A673 (cell line): ENCODE results near the gene KLF17. TPM values are rescaled to one million over a fixed set of nuclear protein-coding genes. Genes with fewer than 3 reads are reported as not detected.

Source experiments
- BruUV-seq: library from RNA; stranded (reverse); fragments of 400-500 nt; replicated peaks from 2 replicates; lab custom pipeline; 2021; lab: Mats Ljungman, UMichigan
- CTCF ChIA-PET: fragments of 300-600 bp; sonication (Branson Sonifier 250); formaldehyde crosslinking; loops from one replicate; lab custom pipeline; 2022; ENCODE audit warnings: antibody characterized with exemption; lab: Charles Lee
- POLR2A ChIA-PET: fragments of 300-600 bp; sonication (Branson Sonifier 250); formaldehyde crosslinking; loops from one replicate; lab custom pipeline; 2022; ENCODE audit warnings: antibody characterized with exemption; ENCODE audit not compliant: low non-redundant PET; lab: Charles Lee
- DNase-seq: peaks from one replicate; pipeline ENCODE4 v3.0.0-alpha.2; 2015; ENCODE audit warnings: low spot score
- H3K27ac ChIP-seq: fragments of 200-600 bp; sonication (generic); 2 replicates; pipeline ENCODE4 v1.5.1; 2016; ENCODE audit warnings: mixed run types, low read depth, mild to moderate bottlenecking, mixed read lengths, antibody characterized with exemption, low read length; ENCODE audit not compliant: poor library complexity, severe bottlenecking
- H3K27me3 ChIP-seq: fragments of 200-600 bp; sonication (generic); replicated peaks from 2 replicates; pipeline ENCODE4 v1.6.1; 2017; ENCODE audit warnings: mixed run types, low read depth, mild to moderate bottlenecking, mixed read lengths, antibody characterized with exemption, low read length; ENCODE audit not compliant: insufficient read depth, poor library complexity
- H3K36me3 ChIP-seq: fragments of 200-600 bp; sonication (generic); 2 replicates; pipeline ENCODE4 v1.6.1; 2016; ENCODE audit warnings: mixed run types, mild to moderate bottlenecking, mixed read lengths, antibody characterized with exemption, low read length; ENCODE audit not compliant: insufficient read depth, poor library complexity, severe bottlenecking
- H3K4me1 ChIP-seq: fragments of 200-600 bp; sonication (generic); 2 replicates; pipeline ENCODE4 v1.6.1; 2017; ENCODE audit warnings: mixed run types, mild to moderate bottlenecking, mixed read lengths, antibody characterized with exemption, low read length; ENCODE audit not compliant: insufficient read depth, poor library complexity, severe bottlenecking
- H3K4me3 ChIP-seq: fragments of 200-600 bp; sonication (generic); 2 replicates; pipeline ENCODE4 v1.5.1; 2016; ENCODE audit warnings: low read depth, mixed run types, mild to moderate bottlenecking, mixed read lengths, low read length; ENCODE audit not compliant: poor library complexity, severe bottlenecking
- H3K9me3 ChIP-seq: fragments of 200-600 bp; sonication (generic); 2 replicates; pipeline ENCODE4 v1.6.1; 2016; ENCODE audit warnings: mixed run types, low read depth, mild to moderate bottlenecking, mixed read lengths, antibody characterized with exemption, low read length; ENCODE audit not compliant: poor library complexity, severe bottlenecking
- EZH2 ChIP-seq: fragments of 200-600 bp; sonication (generic); IDR thresholded peaks from 2 replicates; pipeline ENCODE4 v1.6.1; 2017; ENCODE audit warnings: borderline replicate concordance, low read depth, mild to moderate bottlenecking, mixed read lengths, antibody characterized with exemption, low read length; ENCODE audit not compliant: poor library complexity, severe bottlenecking
- intact Hi-C: fragments of 100-400 bp; cut with micrococcal nuclease; formaldehyde crosslinking; loops from one replicate; pipeline ENCODE4 v1.10.0; 2022; ENCODE audit not compliant: unreplicated experiment
- total RNA-seq: library from RNA; stranded (reverse); gene quantifications from 2 replicates; pipeline ENCODE4 v1.2.3, GENCODE V29; 2021
- TF ChIP-seq, protein P1 (sequence below): fragments of 300-800, 200-600 bp; sonication (generic); conservative IDR thresholded peaks from 2 replicates; pipeline ENCODE4 v1.5.1; 2017; ENCODE audit warnings: low read depth, mild to moderate bottlenecking, antibody characterized with exemption, low read length, moderate library complexity, mixed read lengths

The KLF17 gene
- total RNA-seq, 1 experiment from 2014 or later: not detected

DNA sequence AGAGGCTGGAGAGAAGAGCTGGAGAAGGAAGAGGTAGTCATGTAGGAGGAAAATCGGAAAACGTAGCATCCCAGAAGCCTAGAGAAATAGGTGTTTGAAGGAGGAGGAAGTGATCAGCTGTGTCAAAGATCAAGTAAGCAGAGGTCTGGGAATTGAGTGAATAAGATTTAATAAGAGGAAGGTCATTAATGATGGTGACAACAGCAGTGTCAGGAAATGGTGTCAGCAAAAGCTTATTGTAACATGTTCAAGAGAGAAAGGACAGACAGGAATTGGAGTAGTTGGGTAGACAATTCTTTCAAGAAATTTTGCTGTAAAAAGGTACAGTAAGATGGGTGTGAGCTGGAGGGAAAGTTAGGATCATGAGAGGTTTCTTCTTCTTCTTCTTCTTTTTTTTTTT is 45.8 kb upstream of the KLF17 start:
- Histone ChIP-seq H3K9me3 (no peaks in the 10 kb centered on the region), H3K27ac (no peak overlapping the region), H3K36me3 (no peaks in the 10 kb centered on the region), H3K4me3 (no peak overlapping the region), H3K27me3 (no peaks in the 10 kb centered on the region), H3K4me1 (peaks cover 11% of the 10 kb centered on the region)
- ChIA-PET POLR2A (no interaction called here), CTCF (no interaction called here)
- no peak for DNase-seq
- TF ChIP-seq, protein P1, sequence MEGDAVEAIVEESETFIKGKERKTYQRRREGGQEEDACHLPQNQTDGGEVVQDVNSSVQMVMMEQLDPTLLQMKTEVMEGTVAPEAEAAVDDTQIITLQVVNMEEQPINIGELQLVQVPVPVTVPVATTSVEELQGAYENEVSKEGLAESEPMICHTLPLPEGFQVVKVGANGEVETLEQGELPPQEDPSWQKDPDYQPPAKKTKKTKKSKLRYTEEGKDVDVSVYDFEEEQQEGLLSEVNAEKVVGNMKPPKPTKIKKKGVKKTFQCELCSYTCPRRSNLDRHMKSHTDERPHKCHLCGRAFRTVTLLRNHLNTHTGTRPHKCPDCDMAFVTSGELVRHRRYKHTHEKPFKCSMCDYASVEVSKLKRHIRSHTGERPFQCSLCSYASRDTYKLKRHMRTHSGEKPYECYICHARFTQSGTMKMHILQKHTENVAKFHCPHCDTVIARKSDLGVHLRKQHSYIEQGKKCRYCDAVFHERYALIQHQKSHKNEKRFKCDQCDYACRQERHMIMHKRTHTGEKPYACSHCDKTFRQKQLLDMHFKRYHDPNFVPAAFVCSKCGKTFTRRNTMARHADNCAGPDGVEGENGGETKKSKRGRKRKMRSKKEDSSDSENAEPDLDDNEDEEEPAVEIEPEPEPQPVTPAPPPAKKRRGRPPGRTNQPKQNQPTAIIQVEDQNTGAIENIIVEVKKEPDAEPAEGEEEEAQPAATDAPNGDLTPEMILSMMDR: no peak
- TF ChIP-seq EZH2: no peak
- no TSS peak for BruUV-seq
- intact Hi-C loops: no loop called here

GRCh38 chr1:44073528-44073927 is 45.1 kb upstream of the KLF17 start:
- TF ChIP-seq, protein P1: no peak
- no peak for TF ChIP-seq EZH2
- intact Hi-C loops: no loop called here
- no peak for DNase-seq
- no TSS peak for BruUV-seq
- Histone ChIP-seq H3K9me3 (no peaks in the 10 kb centered on the region), H3K27ac (no peak overlapping the region), H3K27me3 (no peaks in the 10 kb centered on the region), H3K4me3 (no peak overlapping the region), H3K4me1 (peaks cover 11% of the 10 kb centered on the region), H3K36me3 (no peaks in the 10 kb centered on the region)
- CTCF ChIA-PET: no interaction called here
- POLR2A ChIA-PET: no interaction called here

DNA sequence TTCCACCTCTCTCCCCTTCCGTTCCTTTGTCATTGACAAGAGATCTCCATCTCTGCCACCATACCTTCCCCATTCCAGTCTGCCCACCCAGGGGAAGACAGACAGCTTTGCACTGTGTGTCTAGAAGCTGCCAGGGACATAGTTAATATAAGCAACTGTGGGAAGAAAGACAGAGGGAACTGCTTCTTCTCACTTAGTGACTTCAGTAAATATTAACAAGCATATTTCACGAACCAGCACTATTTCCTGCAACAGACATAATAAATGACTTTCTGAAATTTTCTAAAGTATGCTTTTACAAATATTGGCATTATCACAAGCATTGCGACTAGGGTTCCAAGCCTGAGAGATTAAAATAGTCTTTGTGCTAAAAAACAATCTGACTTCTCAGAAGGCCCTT is 44.2 kb upstream of the KLF17 start:
- Histone ChIP-seq H3K4me1 (peaks cover 11% of the 10 kb centered on the region), H3K27me3 (no peaks in the 10 kb centered on the region), H3K36me3 (no peaks in the 10 kb centered on the region), H3K4me3 (no peak overlapping the region), H3K27ac (no peak overlapping the region), H3K9me3 (no peaks in the 10 kb centered on the region)
- TF ChIP-seq, protein P1: no peak
- TF ChIP-seq EZH2: no peak
- DNase-seq: no peak
- POLR2A ChIA-PET: no interaction called here
- CTCF ChIA-PET: no interaction called here
- intact Hi-C loops: no loop called here
- no TSS peak for BruUV-seq
